ENCODE measurements around the gene VEGFC. TPM values are rescaled to one million over a fixed set of nuclear protein-coding genes. Genes with fewer than 3 reads are reported as not detected.

The VEGFC gene
- total RNA-seq, 1 experiment from 2014 or later = 8.7 TPM

DNA sequence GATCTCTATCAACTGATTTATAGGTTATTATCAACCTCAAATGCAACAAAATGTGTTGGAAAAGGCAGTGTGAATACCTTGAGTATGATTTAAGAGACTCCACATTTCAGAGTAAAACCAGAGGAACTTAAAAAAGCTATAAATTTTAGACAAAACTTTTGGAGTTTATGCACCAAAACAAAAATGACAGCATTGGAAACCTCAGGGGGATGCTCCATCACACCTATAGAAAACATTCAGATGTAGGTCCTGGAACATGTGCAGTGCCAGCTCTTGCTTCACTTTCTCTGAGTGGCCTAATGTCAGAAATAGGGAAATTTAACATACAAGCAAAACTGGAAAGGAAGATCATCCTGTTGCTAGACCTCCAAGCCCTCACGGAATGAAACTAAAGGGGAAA, 5.8 kb upstream of the VEGFC start:
- H4K20me1 ChIP-seq (ENCODE audit: insufficient read depth) = no peaks in the 10 kb centered on the region
- peaks cover 18% of the 10 kb centered on the region for H3F3A ChIP-seq (ENCODE audit: insufficient read depth, low read depth)
- H3K4me2 ChIP-seq = no peak overlapping the region
- intact Hi-C loops (cut with micrococcal nuclease; ENCODE audit: unreplicated experiment) = loop anchor here (10.0 kb wide), 1 partner anchor 536 kb away; no protein-coding TSS in a partner anchor
- no peaks in the 10 kb centered on the region for H3K27me3 ChIP-seq (ENCODE audit: insufficient read depth, low read depth)
- no peaks in the 10 kb centered on the region; the same call in 1 of the 2 replicates for H3K9me3 ChIP-seq (ENCODE audit: insufficient read depth, low read depth)
- H3K79me2 ChIP-seq (ENCODE audit: low read depth) = no peaks in the 10 kb centered on the region
- ChIA-PET POLR2A (ENCODE audit: unreplicated experiment) (no interaction called here), CTCF (interaction anchor here (0.6 kb wide), 1 partner anchor 797 kb away, joined by 4 read pairs; no protein-coding TSS in a partner anchor)
- DNase-seq = no peak
- H3K27ac ChIP-seq = no peak overlapping the region
- peaks cover 32% of the 10 kb centered on the region for H3K4me1 ChIP-seq (replicated peaks; ENCODE audit: insufficient read depth)
- BruUV-seq (replicated peaks) = no TSS peak
- TF ChIP-seq, protein P1, sequence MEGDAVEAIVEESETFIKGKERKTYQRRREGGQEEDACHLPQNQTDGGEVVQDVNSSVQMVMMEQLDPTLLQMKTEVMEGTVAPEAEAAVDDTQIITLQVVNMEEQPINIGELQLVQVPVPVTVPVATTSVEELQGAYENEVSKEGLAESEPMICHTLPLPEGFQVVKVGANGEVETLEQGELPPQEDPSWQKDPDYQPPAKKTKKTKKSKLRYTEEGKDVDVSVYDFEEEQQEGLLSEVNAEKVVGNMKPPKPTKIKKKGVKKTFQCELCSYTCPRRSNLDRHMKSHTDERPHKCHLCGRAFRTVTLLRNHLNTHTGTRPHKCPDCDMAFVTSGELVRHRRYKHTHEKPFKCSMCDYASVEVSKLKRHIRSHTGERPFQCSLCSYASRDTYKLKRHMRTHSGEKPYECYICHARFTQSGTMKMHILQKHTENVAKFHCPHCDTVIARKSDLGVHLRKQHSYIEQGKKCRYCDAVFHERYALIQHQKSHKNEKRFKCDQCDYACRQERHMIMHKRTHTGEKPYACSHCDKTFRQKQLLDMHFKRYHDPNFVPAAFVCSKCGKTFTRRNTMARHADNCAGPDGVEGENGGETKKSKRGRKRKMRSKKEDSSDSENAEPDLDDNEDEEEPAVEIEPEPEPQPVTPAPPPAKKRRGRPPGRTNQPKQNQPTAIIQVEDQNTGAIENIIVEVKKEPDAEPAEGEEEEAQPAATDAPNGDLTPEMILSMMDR (conservative IDR thresholded peaks at IDR 0.05) = no peak
- TF ChIP-seq EZH2 (IDR thresholded peaks at IDR 0.05; ENCODE audit: low read depth) = no peak
- no peaks in the 10 kb centered on the region for H3K9me2 ChIP-seq (ENCODE audit: insufficient read depth)
- no peak overlapping the region for H3K4me3 ChIP-seq
- H3K36me3 ChIP-seq (ENCODE audit: low read depth) = no peaks in the 10 kb centered on the region
- H2AFZ ChIP-seq = no peak overlapping the region

DNA sequence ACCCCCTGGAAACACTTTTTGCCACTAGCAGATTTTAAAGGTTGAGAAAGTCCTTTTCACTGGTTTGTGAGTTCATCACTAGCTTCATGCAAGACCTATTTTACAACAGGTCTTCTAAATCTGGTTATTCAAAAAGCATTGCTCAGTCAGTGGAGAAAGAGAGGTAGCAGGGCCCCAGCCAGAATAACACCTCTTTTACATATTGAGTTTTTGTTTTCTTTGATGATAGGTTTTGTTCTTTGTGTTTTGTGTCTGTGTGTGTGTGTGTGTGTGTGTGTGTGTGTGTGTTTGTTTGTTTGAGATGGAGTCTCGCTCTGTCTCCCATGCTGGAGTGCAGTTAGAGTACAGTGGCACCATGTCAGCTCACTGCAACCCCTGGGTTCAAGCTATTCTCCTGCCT, 2.7 kb upstream of the VEGFC start:
- Histone ChIP-seq H3K4me1 (replicated peaks; ENCODE audit: insufficient read depth) (peaks cover 33% of the 10 kb centered on the region), H3K4me2 (peak overlapping the region; percentile 83), H3K4me3 (no peak overlapping the region), H3K9me3 (ENCODE audit: insufficient read depth, low read depth) (no peaks in the 10 kb centered on the region; the same call in 1 of the 2 replicates), H3K27ac (peak overlapping the region; percentile 96), H3K9me2 (ENCODE audit: insufficient read depth) (no peaks in the 10 kb centered on the region), H3K79me2 (ENCODE audit: low read depth) (no peaks in the 10 kb centered on the region), H3K27me3 (ENCODE audit: insufficient read depth, low read depth) (no peaks in the 10 kb centered on the region), H4K20me1 (ENCODE audit: insufficient read depth) (no peaks in the 10 kb centered on the region), H3F3A (ENCODE audit: insufficient read depth, low read depth) (peaks cover 21% of the 10 kb centered on the region), H2AFZ (no peak overlapping the region), H3K36me3 (ENCODE audit: low read depth) (no peaks in the 10 kb centered on the region)
- ChIA-PET CTCF (no interaction called here), POLR2A (ENCODE audit: unreplicated experiment) (no interaction called here)
- no peak for DNase-seq
- no peak for TF ChIP-seq EZH2 (IDR thresholded peaks at IDR 0.05; ENCODE audit: low read depth)
- TF ChIP-seq, protein P1 (conservative IDR thresholded peaks at IDR 0.05) = no peak
- no TSS peak for BruUV-seq (replicated peaks)
- intact Hi-C loops (cut with micrococcal nuclease; ENCODE audit: unreplicated experiment) = loop anchor here (2.0 to 10.0 kb wide), 3 partner anchors 43 to 647 kb away; partner anchors contain the start of gene AGA

DNA sequence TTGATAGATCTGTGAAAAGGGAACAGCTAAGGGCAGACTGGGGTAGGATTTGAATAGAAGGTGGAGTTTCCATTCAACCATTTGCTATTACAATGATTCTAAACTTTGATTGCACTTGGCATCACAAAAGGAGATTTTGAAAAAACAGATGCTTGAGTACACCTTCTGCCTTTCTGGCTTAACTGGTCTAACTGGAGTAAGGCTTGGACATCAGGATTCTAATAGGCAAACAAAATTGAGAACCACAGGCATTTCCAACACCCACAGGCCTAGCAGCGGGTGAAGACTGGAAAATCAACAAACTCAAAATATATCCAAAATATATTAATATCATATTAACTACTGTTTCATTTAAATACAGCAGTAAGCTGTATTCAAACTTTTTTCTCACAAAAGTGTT, 1.9 kb upstream of the VEGFC start:
- Histone ChIP-seq H3K36me3 (ENCODE audit: low read depth) (no peaks in the 10 kb centered on the region), H3F3A (ENCODE audit: insufficient read depth, low read depth) (peaks cover 21% of the 10 kb centered on the region), H3K27ac (peak overlapping the region; percentile 96), H3K4me2 (peak overlapping the region; percentile 83), H3K27me3 (ENCODE audit: insufficient read depth, low read depth) (no peaks in the 10 kb centered on the region), H3K4me1 (replicated peaks; ENCODE audit: insufficient read depth) (peaks cover 33% of the 10 kb centered on the region), H2AFZ (no peak overlapping the region), H3K79me2 (ENCODE audit: low read depth) (no peaks in the 10 kb centered on the region), H3K4me3 (peak overlapping the region; percentile 44; the same call in 1 of the 2 replicates), H3K9me2 (ENCODE audit: insufficient read depth) (no peaks in the 10 kb centered on the region), H4K20me1 (ENCODE audit: insufficient read depth) (no peaks in the 10 kb centered on the region), H3K9me3 (ENCODE audit: insufficient read depth, low read depth) (no peaks in the 10 kb centered on the region)
- no TSS peak for BruUV-seq (replicated peaks)
- no peak for TF ChIP-seq EZH2 (IDR thresholded peaks at IDR 0.05; ENCODE audit: low read depth)
- TF ChIP-seq, protein P1 (conservative IDR thresholded peaks at IDR 0.05) = no peak
- intact Hi-C loops (cut with micrococcal nuclease; ENCODE audit: unreplicated experiment) = loop anchor here (1.0 to 10.0 kb wide), 7 partner anchors 44 to 648 kb away; partner anchors contain the start of gene AGA
- ChIA-PET CTCF (no interaction called here), POLR2A (ENCODE audit: unreplicated experiment) (interaction anchor here (0.6 kb wide), 1 partner anchor 253 kb away, joined by 4 read pairs; no protein-coding TSS in a partner anchor)
- DNase-seq = peak; percentile 53 to 94
